ENCODE results near the gene AHNAK2. TPM values are rescaled to one million over a fixed set of nuclear protein-coding genes. Genes with fewer than 3 reads are reported as not detected.
"Not testable (repeated sequence)": the region's sequence is repeated elsewhere in the genome, so short reads cannot be mapped to it uniquely, and the experiment has no call there.

Gene AHNAK2
- polyA plus RNA-seq, 1 donor, result 12.7 TPM

GRCh38 chr14:104954746-104955395 lies 23.3 kb downstream of the AHNAK2 start:
- no peak for DNase-seq (ENCODE audit: low read depth)

GRCh38 chr14:104953896-104954656 lies 24.1 kb downstream of the AHNAK2 start:
- no peak for DNase-seq (ENCODE audit: low read depth)

- DNase-seq (ENCODE audit: low read depth), result no peak
Measured at GRCh38 chr14:104953097-104953496, 25.1 kb downstream of the AHNAK2 start.

- DNase-seq (ENCODE audit: low read depth), result not testable (repeated sequence)
Measured at GRCh38 chr14:104951863-104952657, 26.1 kb downstream of the AHNAK2 start.

GRCh38 chr14:104950701-104951100 lies 27.5 kb downstream of the AHNAK2 start:
- DNase-seq (ENCODE audit: low read depth), result not testable (repeated sequence)

- DNase-seq (ENCODE audit: low read depth), result no peak
Measured at GRCh38 chr14:104950021-104950420, 28.2 kb downstream of the AHNAK2 start.

GRCh38 chr14:104949406-104949955 lies 28.7 kb downstream of the AHNAK2 start:
- not testable (repeated sequence) for DNase-seq (ENCODE audit: low read depth)

GRCh38 chr14:104948736-104949031 lies 29.5 kb downstream of the AHNAK2 start:
- no peak for DNase-seq (ENCODE audit: low read depth)

GRCh38 chr14:104947881-104948735 lies 30.1 kb downstream of the AHNAK2 start:
- not testable (repeated sequence) for DNase-seq (ENCODE audit: low read depth)

- DNase-seq (ENCODE audit: low read depth), result not testable (repeated sequence)
Measured at GRCh38 chr14:104947201-104947600, 31.0 kb downstream of the AHNAK2 start.

GRCh38 chr14:104945986-104946965 lies 31.9 kb downstream of the AHNAK2 start:
- DNase-seq (ENCODE audit: low read depth), result not testable (repeated sequence)

- not testable (repeated sequence) for DNase-seq (ENCODE audit: low read depth)
Measured at GRCh38 chr14:104945266-104945665, 32.9 kb downstream of the AHNAK2 start.

- not testable (repeated sequence) for DNase-seq (ENCODE audit: low read depth)
Measured at GRCh38 chr14:104944436-104945205, 33.6 kb downstream of the AHNAK2 start.

- DNase-seq (ENCODE audit: low read depth), result not testable (repeated sequence)
Measured at GRCh38 chr14:104944016-104944308, 34.2 kb downstream of the AHNAK2 start.

GRCh38 chr14:104943216-104944015 lies 34.8 kb downstream of the AHNAK2 start:
- DNase-seq (ENCODE audit: low read depth), result not testable (repeated sequence)

GRCh38 chr14:104942586-104942985 lies 35.6 kb downstream of the AHNAK2 start:
- DNase-seq (ENCODE audit: low read depth), result no peak

- DNase-seq (ENCODE audit: low read depth), result no peak
Measured at GRCh38 chr14:104941508-104942365, 36.4 kb downstream of the AHNAK2 start.
